ENCODE measurements around the gene MAP3K4.

MAP3K4 gene

DNA sequence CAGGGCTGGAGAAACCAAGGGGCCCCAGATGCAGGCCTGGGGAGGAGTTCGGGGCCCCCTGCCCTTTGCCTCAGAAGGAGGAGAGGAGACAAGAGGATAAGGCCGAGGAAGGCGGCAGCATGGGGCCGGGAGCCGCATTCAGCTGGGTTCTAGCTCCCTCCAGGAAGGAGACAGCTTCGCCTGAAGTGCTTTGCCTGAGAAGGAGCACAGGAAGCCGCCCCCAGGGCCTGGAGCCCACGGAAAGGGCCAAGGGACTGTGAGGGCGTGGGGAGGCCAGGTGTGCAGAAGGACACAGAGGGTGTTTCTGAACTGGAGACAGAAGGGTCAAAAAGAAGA lies 160.9 kb downstream of the MAP3K4 start:
- DNase-seq = no peak

DNA sequence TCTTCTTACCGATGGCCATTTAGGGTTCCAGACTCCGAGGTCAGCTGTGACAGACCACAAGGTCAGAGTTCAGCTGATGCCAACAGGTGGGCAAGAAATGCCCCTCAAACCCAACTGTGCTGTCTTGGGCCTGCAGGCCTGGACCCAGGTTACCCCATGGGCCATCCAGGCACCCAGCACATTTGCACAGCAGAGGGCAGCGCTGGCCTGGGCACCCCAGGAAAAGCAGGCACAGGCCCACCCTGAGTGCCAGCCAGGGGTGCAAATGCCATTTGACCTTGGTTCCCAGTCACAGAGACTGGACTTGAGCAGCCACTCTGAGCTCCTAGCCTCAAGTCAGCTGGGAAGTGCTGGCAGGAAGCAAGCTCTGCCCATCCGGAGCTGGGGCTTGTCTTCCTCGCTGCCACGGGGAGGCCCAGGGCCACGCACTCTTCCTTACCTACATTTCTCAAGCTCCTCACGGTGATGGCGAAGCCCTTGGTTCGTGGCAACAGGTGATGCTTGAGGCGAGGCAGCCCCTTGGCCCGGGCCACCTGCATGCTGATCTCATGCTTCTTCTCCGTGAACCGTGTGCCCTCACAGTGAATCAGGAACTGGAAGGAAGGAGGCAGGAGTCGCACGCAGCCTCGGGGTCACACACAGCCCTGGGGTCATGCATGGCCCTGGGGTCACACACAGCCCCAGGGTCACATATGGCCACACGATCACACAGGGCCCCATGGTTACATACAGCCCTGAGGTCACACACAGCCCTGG lies 161.5 kb downstream of the MAP3K4 start:
- no peak for DNase-seq

DNA sequence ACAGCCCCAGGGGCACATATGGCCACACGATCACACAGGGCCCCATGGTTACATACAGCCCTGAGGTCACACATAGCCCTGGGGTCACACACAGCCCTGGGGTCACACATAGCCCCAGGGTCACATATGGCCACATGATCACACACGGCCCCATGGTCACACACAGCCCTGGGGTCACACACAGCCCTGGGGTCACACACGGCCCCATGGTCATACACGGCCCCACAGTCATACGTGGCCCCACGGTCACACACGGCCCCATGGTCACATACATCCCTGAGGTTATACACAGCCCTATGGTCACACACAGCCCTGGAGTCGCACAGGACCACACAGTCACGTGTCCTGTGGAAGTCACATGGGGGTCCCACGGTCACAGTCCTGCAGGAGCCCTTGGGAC lies 162.2 kb downstream of the MAP3K4 start:
- DNase-seq = no peak

DNA sequence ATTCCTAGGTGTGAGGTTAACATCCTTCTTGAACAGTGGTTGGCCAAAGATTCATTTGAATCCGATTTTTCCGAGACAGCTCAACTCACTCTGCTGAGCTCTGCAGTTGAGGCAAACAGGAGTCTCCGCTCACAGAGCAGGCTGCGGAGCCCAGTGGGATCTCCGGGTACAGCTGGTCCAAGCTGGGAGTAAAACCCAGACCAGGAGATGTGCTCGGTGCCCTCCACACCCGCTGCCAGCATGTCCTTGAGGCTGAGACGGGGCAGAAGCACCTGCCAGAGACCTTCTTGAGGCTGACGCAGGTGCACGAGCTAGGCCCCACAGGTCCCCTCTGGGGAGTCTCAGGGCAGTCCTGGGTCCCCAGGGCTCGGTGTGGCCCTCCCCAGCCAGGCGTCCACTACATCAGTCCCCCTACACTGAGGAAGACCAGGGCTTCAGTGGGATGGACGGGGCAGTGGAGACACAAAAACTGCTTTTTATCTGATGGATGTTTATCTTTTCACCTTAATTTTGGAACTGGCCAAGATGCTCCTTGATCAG lies 163.3 kb downstream of the MAP3K4 start:
- no peak for DNase-seq

DNA sequence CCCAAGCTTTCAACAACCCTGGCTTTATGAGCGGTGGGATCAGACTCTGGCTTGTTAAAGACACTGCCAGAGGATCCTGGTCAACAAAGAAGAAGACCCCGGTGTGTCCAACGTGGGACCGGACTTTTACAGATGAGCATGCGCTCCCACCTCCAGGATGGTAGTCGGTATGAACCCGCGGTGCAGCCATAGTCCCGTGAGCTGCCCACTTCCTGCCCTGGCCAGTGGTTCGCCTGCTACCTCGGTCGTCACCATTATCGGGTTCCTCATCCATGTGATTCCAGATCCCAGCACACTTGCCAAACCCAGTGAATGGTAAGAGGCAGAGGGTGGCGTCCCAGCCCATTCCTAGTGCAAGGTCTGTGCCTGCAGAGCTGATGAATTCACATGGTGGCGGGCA lies 169.6 kb downstream of the MAP3K4 start:
- no peak for DNase-seq

DNA sequence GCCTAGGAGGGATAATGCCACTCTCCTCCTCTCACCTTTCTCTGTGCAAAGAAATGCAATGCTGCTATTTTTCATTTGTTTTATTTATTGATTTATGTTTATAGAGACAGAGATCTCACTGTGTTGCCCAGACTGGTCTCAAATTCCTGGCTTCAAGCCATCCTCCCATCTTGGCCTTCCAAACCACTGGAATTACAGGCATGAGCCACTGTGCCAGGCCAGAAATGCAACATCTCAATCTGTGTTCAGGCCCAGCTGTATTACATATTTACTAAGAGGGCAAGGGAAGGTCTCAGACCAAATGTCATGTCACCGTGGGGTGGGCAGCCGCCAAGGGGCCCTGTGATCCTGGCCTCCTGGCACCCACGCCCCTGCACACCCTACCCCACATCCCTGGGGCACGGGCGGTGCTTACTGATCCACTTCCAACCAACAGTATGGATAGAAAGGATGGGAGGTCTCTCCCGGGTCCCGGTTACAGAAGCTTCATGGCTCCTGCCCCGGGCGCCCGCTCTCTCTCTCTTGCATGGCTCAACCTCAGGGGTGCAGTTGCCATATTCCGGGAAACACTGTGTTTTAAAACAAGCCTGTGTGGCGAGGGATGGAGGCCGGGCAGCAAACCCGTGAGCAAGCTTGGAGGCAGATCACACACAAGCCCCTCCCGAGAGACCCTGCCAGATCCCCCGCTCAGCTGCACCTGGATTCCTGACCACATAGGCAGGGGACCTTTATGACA lies 170.5 kb downstream of the MAP3K4 start:
- no peak for DNase-seq

DNA sequence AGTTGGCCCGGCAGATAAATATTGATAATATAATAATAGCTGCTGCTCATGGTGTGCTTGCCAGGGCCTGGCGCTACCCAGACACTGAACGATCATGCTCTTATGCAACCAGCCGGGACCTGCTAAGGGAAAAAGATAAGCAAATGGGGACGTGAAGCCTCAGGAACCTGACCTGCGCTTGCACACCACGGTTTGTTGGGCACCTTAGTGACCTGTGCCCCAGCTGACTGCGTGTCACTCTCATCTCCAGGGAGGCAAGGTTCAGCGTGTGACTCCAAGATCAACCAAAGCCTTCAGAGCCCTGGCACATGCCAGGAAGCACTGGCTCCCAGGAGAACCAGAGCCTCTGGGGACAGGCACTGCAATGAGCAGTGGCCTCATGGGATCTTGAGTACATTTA lies 171.2 kb downstream of the MAP3K4 start:
- no peak for DNase-seq

DNA sequence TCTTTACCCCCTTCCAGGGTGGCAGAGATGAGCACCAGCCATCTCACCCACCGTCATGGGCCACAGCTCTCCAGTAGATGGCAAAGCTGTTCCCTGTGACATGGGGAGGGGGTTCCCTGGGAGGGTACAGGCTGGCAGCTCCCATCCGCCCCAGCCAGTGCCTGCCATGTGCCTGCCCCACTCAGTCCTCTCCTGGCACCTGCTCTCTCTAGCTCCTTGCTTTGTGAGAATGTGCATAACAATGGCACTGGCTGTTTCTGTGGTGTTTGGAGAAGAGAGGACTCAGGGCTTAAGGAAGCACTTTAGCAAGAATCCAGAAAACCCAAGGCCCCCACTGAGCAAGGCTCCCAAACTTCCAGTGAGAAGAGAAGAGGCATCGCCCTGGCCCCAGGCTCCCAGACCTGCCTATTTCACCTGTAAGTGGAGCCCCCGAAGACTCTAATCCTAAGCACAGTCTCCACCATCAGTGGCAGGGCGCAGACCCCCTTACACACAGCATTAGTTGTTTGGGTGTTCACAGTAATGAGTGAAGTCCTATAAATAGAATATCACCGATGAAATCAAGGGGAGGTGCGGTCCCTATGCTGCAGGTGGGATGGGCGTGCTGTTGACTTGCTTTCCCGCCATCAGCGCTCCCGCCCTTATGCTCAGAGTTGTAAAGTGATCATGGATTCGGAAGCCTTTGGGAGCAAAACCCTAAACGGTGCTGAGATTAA lies 172.1 kb downstream of the MAP3K4 start:
- no peak for DNase-seq

DNA sequence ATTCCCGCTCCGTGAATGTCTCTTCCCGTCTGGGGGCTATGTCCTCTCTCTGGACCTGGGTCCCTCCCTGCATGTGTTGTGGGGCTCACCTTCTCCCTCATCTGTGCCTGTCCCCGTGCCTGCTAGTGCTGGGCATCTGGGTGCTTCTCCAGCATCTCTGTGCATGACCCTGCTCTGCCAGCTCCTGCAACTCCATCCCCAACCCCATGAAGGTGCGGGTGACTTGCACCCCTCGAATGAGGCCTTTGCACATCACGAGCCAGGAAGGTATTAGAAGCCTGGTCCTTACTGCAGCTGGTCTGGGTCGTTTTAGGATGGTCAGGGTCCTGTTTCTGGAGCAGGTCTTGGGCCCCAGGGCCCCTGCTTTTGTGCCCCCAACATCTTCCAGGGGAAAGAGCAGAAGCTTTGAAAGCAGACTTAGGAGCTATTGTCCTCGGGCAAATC lies 172.6 kb downstream of the MAP3K4 start:
- no peak for DNase-seq

DNA sequence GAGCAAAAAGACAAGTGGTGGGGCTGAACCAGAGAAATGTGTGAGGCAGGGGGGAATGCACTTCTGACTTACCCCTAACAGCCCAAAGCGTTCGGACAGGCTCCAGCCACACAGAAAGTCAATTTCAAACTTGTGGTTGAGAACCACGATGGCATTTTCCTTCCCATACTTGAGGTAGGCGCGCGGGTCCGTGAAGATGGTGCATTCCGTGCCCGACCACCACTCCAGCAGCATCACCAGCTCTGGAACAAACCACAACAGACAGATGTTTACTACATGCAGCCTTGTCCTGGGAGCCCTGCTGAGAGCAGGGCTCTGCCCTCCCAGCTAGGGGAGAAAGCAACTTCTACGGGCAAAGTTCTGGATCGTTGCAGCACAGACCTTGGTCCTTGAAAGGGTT lies 174.6 kb downstream of the MAP3K4 start:
- no peak for DNase-seq

DNA sequence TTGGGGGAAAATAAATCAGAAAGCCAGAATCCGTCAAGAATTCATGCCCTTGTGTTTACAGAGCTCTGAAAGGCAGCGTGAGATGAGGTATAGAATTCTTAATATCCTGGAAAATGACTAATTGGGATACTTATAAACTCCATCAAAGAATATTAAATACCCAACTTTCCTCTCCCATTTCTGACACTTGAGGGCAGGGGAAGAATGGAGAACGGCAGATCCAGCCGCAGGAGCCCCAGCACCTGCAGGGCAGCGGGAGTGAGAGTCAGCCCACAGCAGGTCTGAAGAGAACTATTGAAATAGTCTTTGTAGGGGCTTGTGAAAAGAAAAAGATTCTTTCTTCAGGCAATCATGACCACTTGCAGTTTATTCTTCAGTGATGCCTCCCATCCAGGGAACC lies 175.1 kb downstream of the MAP3K4 start:
- no peak for DNase-seq

Data from left hindlimb (tissue), 1 donor.